Natural killer cell (primary cell): ENCODE results near the gene ARSH. TPM values are rescaled to one million over a fixed set of nuclear protein-coding genes. Genes with fewer than 3 reads are reported as not detected.

Experiments used
- ATAC-seq, 3 donors: fragments of 150-1000 bp in 2 of 3; fragments of 200-7000 bp in 1 of 3; cut with Tn5 transposase; 1 replicate in 1 of 3; 2 replicates in 2 of 3; pipeline ENCODE4 v1.10.0; 2021; ENCODE audit warnings: mild to moderate bottlenecking in 2 of 3, moderate library complexity in 2 of 3
- DNase-seq, 2 donors: peaks; one replicate each; pipeline versions ENCODE4 v3.0.0 to v3.0.0-alpha.2; 2013 to 2021; ENCODE audit warnings: mixed read lengths in 1 of 2
- H3K27ac ChIP-seq: one replicate; pipeline ENCODE4 v1.5.1; 2013; ENCODE audit warnings: mild to moderate bottlenecking, low read length
- H3K27me3 ChIP-seq: one replicate; pipeline ENCODE4 v1.6.1; 2013; ENCODE audit warnings: low read length; ENCODE audit not compliant: control insufficient read depth, insufficient read depth
- H3K36me3 ChIP-seq: one replicate; pipeline ENCODE4 v1.6.1; 2013; ENCODE audit warnings: low read length; ENCODE audit not compliant: control insufficient read depth, insufficient read depth
- H3K4me1 ChIP-seq: one replicate; pipeline ENCODE4 v1.6.1; 2013; ENCODE audit warnings: low read length; ENCODE audit not compliant: control insufficient read depth, insufficient read depth
- H3K4me3 ChIP-seq: one replicate; pipeline ENCODE4 v1.5.1; 2013; ENCODE audit warnings: low read length
- H3K9me3 ChIP-seq: one replicate; pipeline ENCODE4 v1.6.1; 2013; ENCODE audit warnings: low read length; ENCODE audit not compliant: control insufficient read depth, insufficient read depth
- H3K27ac Mint-ChIP-seq, 2 donors: one replicate each; pipeline ENCODE4 v1.8.0; 2022; ENCODE audit warnings: mild to moderate bottlenecking in 2 of 2, mixed read lengths in 2 of 2, moderate library complexity in 1 of 2
- H3K27me3 Mint-ChIP-seq, 2 donors: one replicate each; pipeline ENCODE4 v1.8.0; 2022; ENCODE audit warnings: low read depth in 2 of 2, mixed read lengths in 2 of 2
- H3K36me3 Mint-ChIP-seq: one replicate; pipeline ENCODE4 v1.8.0; 2022; ENCODE audit warnings: mixed read lengths
- H3K4me1 Mint-ChIP-seq, 2 donors: one replicate each; pipeline ENCODE4 v1.8.0; 2022; ENCODE audit warnings: mixed read lengths in 2 of 2
- H3K4me3 Mint-ChIP-seq: one replicate; pipeline ENCODE4 v1.8.0; 2022; ENCODE audit warnings: mild to moderate bottlenecking, moderate library complexity, mixed read lengths
- H3K9me3 Mint-ChIP-seq, 2 donors: one replicate each; pipeline ENCODE4 v1.8.0; 2022; ENCODE audit warnings: mixed read lengths in 2 of 2
- CTCF ChIP-seq: fragments of 200-600 bp; IDR thresholded peaks from one replicate; pipeline ENCODE4 v1.8.0; 2022; ENCODE audit warnings: antibody characterized with exemption
- WGBS: methylation state at CpG from one replicate; pipeline ENCODE4 v1.1.7; 2013; ENCODE audit warnings: missing lambda C conversion rate; ENCODE audit not compliant: insufficient coverage; 5-methylcytosine and 5-hydroxymethylcytosine counted together
- intact Hi-C: fragments of 100-400 bp; cut with micrococcal nuclease; formaldehyde crosslinking; loops from one replicate; pipeline ENCODE4 v1.14.2; 2022
- total RNA-seq, 4 donors: library from RNA; stranded (reverse); fragments of 120-200 nt in 1 of 4; gene quantifications; one replicate each; pipeline versions ENCODE4 v1.2.3 to v1.2.4, GENCODE V29; 2013 to 2022

The ARSH gene
- total RNA-seq, 3 donors from 2014 or later (not counting 1 experiment from before 2014, with no cell fraction given): not detected

- H3K9me3 ChIP-seq: no peaks in the 10 kb centered on the region
- DNase-seq (no peak), ATAC-seq (no peak)
- no peak overlapping the region for H3K27ac ChIP-seq
- no peaks in the 10 kb centered on the region for H3K4me1 ChIP-seq
- Mint-ChIP-seq H3K27me3 (peaks cover 0 to 8% of the 10 kb centered on the region in 2 donors), H3K4me3 (no peak overlapping the region), H3K27ac (no peak overlapping the region), H3K9me3 (no peaks in the 10 kb centered on the region), H3K4me1 (no peaks in the 10 kb centered on the region), H3K36me3 (no peaks in the 10 kb centered on the region)
- TF ChIP-seq CTCF: no peak
- H3K36me3 ChIP-seq: no peaks in the 10 kb centered on the region
- no peaks in the 10 kb centered on the region for H3K27me3 ChIP-seq
- intact Hi-C loops: no loop called here
- 86% methylated on average over 2 of the region's 3 CpGs for WGBS
- H3K4me3 ChIP-seq: no peak overlapping the region
Observed at GRCh38 chrX:3052860-3053259, 46.5 kb downstream of the ARSH start.

GRCh38 chrX:3066555-3066954, 60.2 kb downstream of the ARSH start:
- no peak overlapping the region for H3K4me3 Mint-ChIP-seq

GRCh38 chrX:3075959-3076358, 69.6 kb downstream of the ARSH start:
- 27% methylated on average over 1 of the region's 1 CpG for whole genome bisulfite sequencing
- H3K4me3 Mint-ChIP-seq: no peak overlapping the region
- intact Hi-C loops: no loop called here

More at GRCh38 chrX:3066555-3066954, 60.2 kb downstream of the ARSH start:
- ATAC-seq (no peak), DNase-seq (no peak)
- Histone ChIP-seq H3K4me3 (no peak overlapping the region), H3K4me1 (no peaks in the 10 kb centered on the region), H3K9me3 (no peaks in the 10 kb centered on the region), H3K36me3 (no peaks in the 10 kb centered on the region), H3K27me3 (no peaks in the 10 kb centered on the region), H3K27ac (no peak overlapping the region)
- H3K36me3 Mint-ChIP-seq: no peaks in the 10 kb centered on the region
- no peak for TF ChIP-seq CTCF
- peaks cover 0 to 5% of the 10 kb centered on the region in 2 donors for H3K27me3 Mint-ChIP-seq
- intact Hi-C loops: no loop called here
- no peaks in the 10 kb centered on the region for H3K4me1 Mint-ChIP-seq
- WGBS: 64% methylated on average over 7 of the region's 9 CpGs
- no peaks in the 10 kb centered on the region for H3K9me3 Mint-ChIP-seq
- no peak overlapping the region for H3K27ac Mint-ChIP-seq

More at GRCh38 chrX:3075959-3076358, 69.6 kb downstream of the ARSH start:
- Histone ChIP-seq H3K4me3 (no peak overlapping the region), H3K36me3 (no peaks in the 10 kb centered on the region), H3K27me3 (no peaks in the 10 kb centered on the region), H3K9me3 (no peaks in the 10 kb centered on the region), H3K4me1 (no peaks in the 10 kb centered on the region), H3K27ac (no peak overlapping the region)
- H3K4me1 Mint-ChIP-seq: no peaks in the 10 kb centered on the region
- DNase-seq (no peak), ATAC-seq (no peak)
- no peak overlapping the region for H3K27ac Mint-ChIP-seq
- H3K36me3 Mint-ChIP-seq: no peaks in the 10 kb centered on the region
- peaks cover 8 to 9% of the 10 kb centered on the region in 2 donors for H3K27me3 Mint-ChIP-seq
- no peaks in the 10 kb centered on the region for H3K9me3 Mint-ChIP-seq
- no peak for TF ChIP-seq CTCF
